DOHH2 (cell line): Measurements from ENCODE around the gene MAGIX.
"Not testable (repeated sequence)": the region's sequence is repeated elsewhere in the genome, so short reads cannot be mapped to it uniquely, and the experiment has no call there.

Experiments used
- H3F3A ChIP-seq: fragments of 200-600 bp; sonication (generic), shearing (Covaris generic); 2 replicates; pipeline ENCODE4 v1.6.0; 2016; ENCODE audit warnings: antibody characterized with exemption, mild to moderate bottlenecking; ENCODE audit not compliant: control insufficient read depth, insufficient read depth
- H3K27ac ChIP-seq: fragments of 200-600 bp; sonication (generic); 2 replicates; pipeline ENCODE4 v1.5.1; 2014; ENCODE audit warnings: low read depth, mild to moderate bottlenecking, low read length, moderate library complexity
- H3K27me3 ChIP-seq: fragments of 200-600 bp; sonication (generic); 2 replicates; pipeline ENCODE4 v1.6.1; 2014; ENCODE audit warnings: mild to moderate bottlenecking, low read length, mixed read lengths; ENCODE audit not compliant: control insufficient read depth
- H3K36me3 ChIP-seq: fragments of 200-600 bp; sonication (generic); 2 replicates; pipeline ENCODE4 v1.6.1; 2014; ENCODE audit warnings: mild to moderate bottlenecking, low read length, moderate library complexity, mixed read lengths; ENCODE audit not compliant: control insufficient read depth
- H3K4me1 ChIP-seq: fragments of 200-600 bp; sonication (generic); 2 replicates; pipeline ENCODE4 v1.6.1; 2014; ENCODE audit warnings: mild to moderate bottlenecking, low read length, mixed read lengths; ENCODE audit not compliant: control insufficient read depth
- H3K4me2 ChIP-seq: fragments of 200-600 bp; sonication (generic); 2 replicates; pipeline ENCODE4 v1.6.0; 2014; ENCODE audit warnings: mild to moderate bottlenecking, low read length, moderate library complexity
- H3K4me3 ChIP-seq: fragments of 200-600 bp; sonication (generic); 2 replicates; pipeline ENCODE4 v1.5.1; 2014; ENCODE audit warnings: mild to moderate bottlenecking, low read length, mixed read lengths
- H3K79me2 ChIP-seq: fragments of 200-600 bp; sonication (generic); 2 replicates; pipeline ENCODE4 v1.6.1; 2014; ENCODE audit warnings: mild to moderate bottlenecking, low read length, mixed read lengths; ENCODE audit not compliant: control insufficient read depth
- H3K9me2 ChIP-seq: fragments of 200-600 bp; sonication (generic); replicated peaks from 2 replicates; pipeline ENCODE4 v1.6.1; 2014; ENCODE audit warnings: mild to moderate bottlenecking, low read length, mixed read lengths; ENCODE audit not compliant: control insufficient read depth
- H3K9me3 ChIP-seq: fragments of 200-600 bp; sonication (generic); 2 replicates; pipeline ENCODE4 v1.6.1; 2014; ENCODE audit warnings: antibody characterized with exemption, low read length, mixed read lengths; ENCODE audit not compliant: control insufficient read depth, insufficient read depth
- H4K20me1 ChIP-seq: fragments of 200-600 bp; sonication (generic); 2 replicates; pipeline ENCODE4 v1.6.0; 2014; ENCODE audit warnings: low read depth, mild to moderate bottlenecking, antibody characterized with exemption, low read length, moderate library complexity; ENCODE audit not compliant: control insufficient read depth, insufficient read depth
- CTCF ChIP-seq: fragments of 200-600 bp; sonication (generic); IDR thresholded peaks from one replicate; pipeline ENCODE4 v1.5.1; 2014; ENCODE audit warnings: antibody characterized with exemption, mild to moderate bottlenecking, low read depth, low read length; ENCODE audit not compliant: poor library complexity, severe bottlenecking
- EZH2phosphoT487 ChIP-seq: fragments of 200-600 bp; sonication (generic); IDR thresholded peaks from 2 replicates; pipeline ENCODE4 v1.6.1; 2017; ENCODE audit warnings: borderline replicate concordance, mild to moderate bottlenecking, antibody characterized with exemption, low read length, moderate library complexity, mixed read lengths

The MAGIX gene

GRCh38 chrX:49133759-49134158 lies 28.8 kb upstream of the MAGIX start:
- H3K4me1 ChIP-seq = no peaks in the 10 kb centered on the region
- no peak overlapping the region for H3K27ac ChIP-seq
- H3K36me3 ChIP-seq = no peaks in the 10 kb centered on the region
- H4K20me1 ChIP-seq = no peaks in the 10 kb centered on the region
- H3K79me2 ChIP-seq = no peaks in the 10 kb centered on the region
- no peak overlapping the region for H3K4me3 ChIP-seq
- H3K4me2 ChIP-seq = no peak overlapping the region
- H3K27me3 ChIP-seq = no peaks in the 10 kb centered on the region
- no peaks in the 10 kb centered on the region for H3K9me2 ChIP-seq
- H3F3A ChIP-seq = no peaks in the 10 kb centered on the region
- H3K9me3 ChIP-seq = no peaks in the 10 kb centered on the region
- TF ChIP-seq CTCF = no peak
- TF ChIP-seq EZH2phosphoT487 = no peak

GRCh38 chrX:49137492-49137891 lies 25.1 kb upstream of the MAGIX start:
- H3K36me3 ChIP-seq = 0 out of 2 replicates have a peak, but pooled peaks cover 2% of the 10 kb centered on the region
- H3K4me2 ChIP-seq = no peak overlapping the region
- H3K79me2 ChIP-seq = no peaks in the 10 kb centered on the region
- no peaks in the 10 kb centered on the region for H3F3A ChIP-seq
- H4K20me1 ChIP-seq = no peaks in the 10 kb centered on the region
- H3K4me1 ChIP-seq = no peaks in the 10 kb centered on the region
- no peaks in the 10 kb centered on the region for H3K27me3 ChIP-seq
- TF ChIP-seq EZH2phosphoT487 = no peak
- TF ChIP-seq CTCF = no peak
- no peak overlapping the region for H3K27ac ChIP-seq
- H3K9me3 ChIP-seq = peaks cover 9% of the 10 kb centered on the region; the same call in 1 of the 2 replicates
- H3K9me2 ChIP-seq = no peaks in the 10 kb centered on the region
- no peak overlapping the region for H3K4me3 ChIP-seq

GRCh38 chrX:49139713-49140112 lies 22.8 kb upstream of the MAGIX start:
- Histone ChIP-seq H3K27me3 (no peaks in the 10 kb centered on the region), H3K9me2 (no peaks in the 10 kb centered on the region), H3K27ac (no peak overlapping the region), H4K20me1 (no peaks in the 10 kb centered on the region), H3K4me1 (no peaks in the 10 kb centered on the region), H3K79me2 (no peaks in the 10 kb centered on the region), H3K4me3 (no peak overlapping the region), H3F3A (no peaks in the 10 kb centered on the region), H3K36me3 (0 out of 2 replicates have a peak, but pooled peaks cover 2% of the 10 kb centered on the region), H3K9me3 (peaks cover 9% of the 10 kb centered on the region; the same call in 1 of the 2 replicates), H3K4me2 (no peak overlapping the region)
- TF ChIP-seq EZH2phosphoT487 = no peak
- TF ChIP-seq CTCF = no peak

- H4K20me1 ChIP-seq, H3K4me2 ChIP-seq, H3K79me2 ChIP-seq, H3K9me3 ChIP-seq, H3K27me3 ChIP-seq, H3K4me1 ChIP-seq, H3K4me3 ChIP-seq, H3K36me3 ChIP-seq, H3K27ac ChIP-seq, H3K9me2 ChIP-seq, H3F3A ChIP-seq: not testable (repeated sequence)
These were observed 20.3 kb upstream of the MAGIX start for GRCh38 chrX:49142264-49142663.

GRCh38 chrX:49143154-49143553 lies 19.4 kb upstream of the MAGIX start:
- not testable (repeated sequence) for H4K20me1 ChIP-seq, H3K36me3 ChIP-seq, H3K9me2 ChIP-seq, H3K27me3 ChIP-seq, H3K4me2 ChIP-seq, H3F3A ChIP-seq, H3K79me2 ChIP-seq, H3K27ac ChIP-seq, H3K4me1 ChIP-seq, H3K9me3 ChIP-seq, H3K4me3 ChIP-seq
